CD4-positive, alpha-beta T cell (primary cell): ENCODE results near the gene GET3. TPM values are rescaled to one million over a fixed set of nuclear protein-coding genes. Genes with fewer than 3 reads are reported as not detected.
A peak's percentile ranks its signal among the peaks of the same experiment; 100 is the strongest.

Experiments used
- ATAC-seq: fragments of 200-7000 bp; cut with Tn5 transposase; one replicate; pipeline ENCODE4 v1.10.0; 2022; ENCODE audit warnings: mild to moderate bottlenecking; ENCODE audit not compliant: poor library complexity
- CTCF ChIA-PET: fragments of 350-600 bp; sonication (Branson Sonifier 250); formaldehyde crosslinking; loops from one replicate; lab custom pipeline; 2021; ENCODE audit warnings: antibody characterized with exemption, inconsistent platforms; lab: Charles Lee
- POLR2A ChIA-PET: fragments of 350-600 bp; sonication (Branson Sonifier 250); formaldehyde crosslinking; loops from one replicate; lab custom pipeline; 2021; ENCODE audit warnings: antibody characterized with exemption, inconsistent platforms; lab: Charles Lee
- DNase-seq, 14 experiments: peaks; one replicate each; pipeline ENCODE4 v3.0.0-alpha.2; 2013 to 2020; ENCODE audit warnings: mixed read lengths in 2 of 14
- H3K27ac ChIP-seq, 2 donors: one replicate each; pipeline versions ENCODE4 v1.5.1 to v1.7.0; 2013; ENCODE audit warnings: low read length in 2 of 2, low read depth in 1 of 2, mild to moderate bottlenecking in 1 of 2
- H3K27me3 ChIP-seq, 2 experiments: 1 replicate in 1 of 2; 2 replicates in 1 of 2; pipeline versions ENCODE4 v1.6.1 to v1.7.0; 2013; ENCODE audit warnings: low read length in 2 of 2, control low read depth in 1 of 2, mild to moderate bottlenecking in 1 of 2, moderate library complexity in 1 of 2; ENCODE audit not compliant: insufficient read depth in 2 of 2, control insufficient read depth in 1 of 2
- H3K36me3 ChIP-seq: one replicate; pipeline ENCODE4 v1.6.1; 2013; ENCODE audit warnings: low read length, control low read depth; ENCODE audit not compliant: insufficient read depth
- H3K4me1 ChIP-seq: one replicate; pipeline ENCODE4 v1.6.1; 2013; ENCODE audit warnings: low read length, control low read depth; ENCODE audit not compliant: insufficient read depth
- H3K4me3 ChIP-seq: one replicate; pipeline ENCODE4 v1.5.1; 2013; ENCODE audit warnings: mild to moderate bottlenecking, low read length, moderate library complexity
- H3K9me3 ChIP-seq, 2 experiments: 1 replicate in 1 of 2; 2 replicates in 1 of 2; pipeline versions ENCODE4 v1.6.1 to v1.7.0; 2013; ENCODE audit warnings: low read length in 2 of 2, mild to moderate bottlenecking in 2 of 2, control low read depth in 1 of 2, moderate library complexity in 1 of 2; ENCODE audit not compliant: control insufficient read depth in 1 of 2, insufficient read depth in 1 of 2
- H3K27ac Mint-ChIP-seq: one replicate; pipeline ENCODE4 v1.8.0; 2020; ENCODE audit warnings: mixed read lengths
- H3K27me3 Mint-ChIP-seq: one replicate; pipeline ENCODE4 v1.8.0; 2021; ENCODE audit warnings: mixed read lengths
- H3K36me3 Mint-ChIP-seq: one replicate; pipeline ENCODE4 v1.8.0; 2021; ENCODE audit warnings: low read depth, mixed read lengths
- H3K4me1 Mint-ChIP-seq: one replicate; pipeline ENCODE4 v1.8.0; 2021; ENCODE audit warnings: low read depth, mixed read lengths
- H3K4me3 Mint-ChIP-seq: one replicate; pipeline ENCODE4 v1.8.0; 2020; ENCODE audit warnings: mild to moderate bottlenecking, mixed read lengths
- H3K9me3 Mint-ChIP-seq: one replicate; pipeline ENCODE4 v1.8.0; 2020; ENCODE audit warnings: mixed read lengths
- intact Hi-C, 2 experiments: fragments of 100-400 bp; cut with DNase I in 1 of 2; cut with micrococcal nuclease in 1 of 2; formaldehyde crosslinking; loops; one replicate each; pipeline versions ENCODE4 v1.15.1 to v1.9.0; 2023 to 2025; cut with DNase I, micrococcal nuclease
- total RNA-seq, 174 experiments: library from RNA in 2 of 174; stranded (reverse) in 2 of 174; gene quantifications; one replicate each; pipeline ENCODE4 v1.2.3 and lab custom pipeline; 2021 to 2026
- TF ChIP-seq, protein P1 (sequence below): fragments of 200-600 bp; IDR thresholded peaks from one replicate; pipeline ENCODE4 v1.8.0; 2022; ENCODE audit warnings: antibody characterized with exemption, mild to moderate bottlenecking

GET3 gene
- total RNA-seq, 2 experiments from 2014 or later = 13.9 to 14.5 TPM

DNA sequence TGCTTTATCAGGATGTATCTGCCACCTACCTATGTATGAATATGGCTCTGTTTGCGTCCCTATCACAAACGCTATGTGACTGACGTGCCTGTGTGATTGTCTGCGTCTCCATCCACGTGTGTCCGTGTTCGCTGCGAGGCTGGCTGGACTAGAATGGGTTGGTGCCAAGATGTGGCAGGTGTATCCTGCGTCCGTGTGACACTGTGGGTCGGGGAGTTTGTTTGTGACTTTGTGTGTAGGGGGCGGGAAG is 44.8 kb downstream of the GET3 start:
- no peaks in the 10 kb centered on the region for H3K27me3 ChIP-seq
- H3K27me3 Mint-ChIP-seq = no peaks in the 10 kb centered on the region
- ATAC-seq = peak; percentile 75
- no peaks in the 10 kb centered on the region for H3K36me3 ChIP-seq
- POLR2A ChIA-PET = interaction anchor here (0.7 to 3.9 kb wide), 13 partner anchors 11 to 322 kb away, joined by 3 to 348 read pairs (median 4); partner anchors contain the start of genes CALR, JUNB, PRDX2 and RNASEH2A
- no peak overlapping the region for H3K27ac Mint-ChIP-seq
- H3K4me3 ChIP-seq = peak overlapping the region; percentile 61
- no peaks in the 10 kb centered on the region for H3K9me3 Mint-ChIP-seq
- peak overlapping the region; percentile 83 to 86 for H3K27ac ChIP-seq
- intact Hi-C loops = loop anchor here (1.0 to 10.0 kb wide), 3 partner anchors 11 to 371 kb away; partner anchors contain the start of genes CALR (in 1 of the 2) and FARSA (in 1 of the 2)
- H3K4me1 ChIP-seq = peaks cover 87% of the 10 kb centered on the region
- TF ChIP-seq, protein P1, sequence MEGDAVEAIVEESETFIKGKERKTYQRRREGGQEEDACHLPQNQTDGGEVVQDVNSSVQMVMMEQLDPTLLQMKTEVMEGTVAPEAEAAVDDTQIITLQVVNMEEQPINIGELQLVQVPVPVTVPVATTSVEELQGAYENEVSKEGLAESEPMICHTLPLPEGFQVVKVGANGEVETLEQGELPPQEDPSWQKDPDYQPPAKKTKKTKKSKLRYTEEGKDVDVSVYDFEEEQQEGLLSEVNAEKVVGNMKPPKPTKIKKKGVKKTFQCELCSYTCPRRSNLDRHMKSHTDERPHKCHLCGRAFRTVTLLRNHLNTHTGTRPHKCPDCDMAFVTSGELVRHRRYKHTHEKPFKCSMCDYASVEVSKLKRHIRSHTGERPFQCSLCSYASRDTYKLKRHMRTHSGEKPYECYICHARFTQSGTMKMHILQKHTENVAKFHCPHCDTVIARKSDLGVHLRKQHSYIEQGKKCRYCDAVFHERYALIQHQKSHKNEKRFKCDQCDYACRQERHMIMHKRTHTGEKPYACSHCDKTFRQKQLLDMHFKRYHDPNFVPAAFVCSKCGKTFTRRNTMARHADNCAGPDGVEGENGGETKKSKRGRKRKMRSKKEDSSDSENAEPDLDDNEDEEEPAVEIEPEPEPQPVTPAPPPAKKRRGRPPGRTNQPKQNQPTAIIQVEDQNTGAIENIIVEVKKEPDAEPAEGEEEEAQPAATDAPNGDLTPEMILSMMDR = no peak
- peaks cover 44% of the 10 kb centered on the region for H3K4me1 Mint-ChIP-seq
- peak overlapping the region; percentile 92 for H3K4me3 Mint-ChIP-seq
- peak in 2 of 14 experiments; percentile 90 to 99 for DNase-seq
- CTCF ChIA-PET = interaction anchor here (0.7 to 2.1 kb wide), 5 partner anchors 10 to 184 kb away, joined by 3 to 16 read pairs (median 10); partner anchors contain the start of genes JUNB and SYCE2
- H3K9me3 ChIP-seq = no peaks in the 10 kb centered on the region
- no peaks in the 10 kb centered on the region for H3K36me3 Mint-ChIP-seq

DNA sequence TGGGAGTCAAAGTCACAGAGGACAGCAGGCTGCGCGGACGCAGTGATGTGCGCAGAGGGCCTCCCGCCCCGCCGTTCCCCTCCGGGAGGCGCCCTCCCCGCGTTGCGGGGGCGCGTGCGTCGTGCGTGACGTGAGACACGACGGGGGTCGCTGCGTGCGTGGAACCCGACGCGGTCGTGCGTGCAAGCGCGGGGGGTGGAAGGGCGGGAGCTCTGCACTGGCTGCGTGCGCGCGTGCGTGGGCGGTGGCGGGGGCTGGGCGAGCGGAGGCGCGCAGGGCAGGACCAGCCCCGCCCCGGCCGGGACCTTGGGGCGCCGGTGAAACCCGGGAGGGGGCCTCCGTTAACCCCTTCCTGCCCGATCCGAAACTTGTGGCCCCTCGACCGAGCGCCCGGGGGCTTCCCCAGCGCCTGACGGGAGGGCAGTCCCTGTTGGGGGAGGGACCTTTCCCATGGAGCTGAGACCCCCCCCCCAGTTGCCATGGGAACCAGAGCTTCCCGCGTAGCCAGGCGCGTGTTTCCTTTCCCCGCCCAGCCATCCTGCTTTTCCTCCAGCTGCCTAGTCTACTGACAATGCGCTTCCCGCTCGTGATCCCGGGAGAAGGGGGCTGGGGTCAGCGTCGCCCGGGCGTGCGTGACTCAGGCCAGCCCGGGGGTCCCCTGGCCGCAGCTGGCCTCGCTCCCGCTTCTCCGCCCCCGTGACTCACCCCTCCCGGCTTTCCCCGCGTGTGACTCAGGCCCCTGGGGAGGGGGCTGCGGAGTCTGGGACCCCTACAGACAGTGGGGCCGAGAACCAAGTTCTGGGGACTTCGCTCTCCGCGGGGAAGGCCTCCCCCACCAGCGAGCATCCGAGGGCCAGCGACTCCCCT is 45.4 kb downstream of the GET3 start:
- Histone ChIP-seq H3K4me1 (peaks cover 83% of the 10 kb centered on the region), H3K36me3 (no peaks in the 10 kb centered on the region), H3K9me3 (no peaks in the 10 kb centered on the region), H3K27me3 (no peaks in the 10 kb centered on the region), H3K27ac (peak overlapping the region; percentile 91 to 98), H3K4me3 (peak overlapping the region; percentile 61)
- H3K36me3 Mint-ChIP-seq = no peaks in the 10 kb centered on the region
- H3K27me3 Mint-ChIP-seq = no peaks in the 10 kb centered on the region
- peak in 12 of 14 experiments; percentile 89 to 99 (median 94) for DNase-seq
- intact Hi-C loops = loop anchor here (1.0 to 10.0 kb wide), 3 partner anchors 11 to 370 kb away; partner anchors contain the start of genes CALR (in 1 of the 2) and FARSA (in 1 of the 2)
- H3K4me1 Mint-ChIP-seq = peaks cover 39% of the 10 kb centered on the region
- no peaks in the 10 kb centered on the region for H3K9me3 Mint-ChIP-seq
- TF ChIP-seq, protein P1 = no peak
- peak; percentile 54 for ATAC-seq
- H3K4me3 Mint-ChIP-seq = peak overlapping the region; percentile 92
- CTCF ChIA-PET = interaction anchor here (0.7 to 2.1 kb wide), 6 partner anchors 9 to 183 kb away, joined by 3 to 16 read pairs (median 7); partner anchors contain the start of genes JUNB and SYCE2
- POLR2A ChIA-PET = interaction anchor here (0.7 to 3.9 kb wide), 14 partner anchors 9 to 322 kb away, joined by 3 to 348 read pairs (median 4); partner anchors contain the start of genes CALR, JUNB, PRDX2 and RNASEH2A
- no peak overlapping the region for H3K27ac Mint-ChIP-seq

DNA sequence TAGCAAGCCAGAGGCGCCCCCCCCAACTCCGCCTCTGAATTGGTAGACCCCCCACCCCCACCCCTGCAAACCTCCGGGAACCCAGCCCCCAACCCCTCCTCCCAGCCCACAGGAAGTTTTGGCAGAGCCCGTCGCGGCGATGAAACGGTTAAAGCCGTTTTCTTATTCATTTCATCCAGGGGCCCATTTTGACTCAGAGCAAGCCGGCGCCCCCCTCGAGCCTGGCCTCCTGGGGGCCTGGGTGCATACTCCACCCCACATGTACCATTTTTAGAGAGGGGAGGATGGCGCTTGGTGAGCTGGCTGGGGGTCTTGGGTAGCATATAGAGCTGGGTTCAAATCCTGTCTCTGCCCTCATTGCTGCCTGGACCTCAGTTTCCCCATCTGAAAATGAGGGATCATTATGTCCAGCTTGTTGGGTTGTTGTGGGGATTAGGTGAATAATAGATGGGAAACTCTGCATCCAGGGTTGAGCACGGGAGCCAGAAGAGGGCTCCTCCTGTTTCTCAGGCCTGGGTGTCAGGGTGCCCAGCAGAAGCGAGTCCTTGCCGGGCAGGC is 46.1 kb downstream of the GET3 start:
- peaks cover 37% of the 10 kb centered on the region for H3K4me1 Mint-ChIP-seq
- DNase-seq = peak in 3 of 14 experiments; percentile 19 to 56 (median 40)

More for the DNA sequence above, 46.1 kb downstream of the GET3 start:
- Histone ChIP-seq H3K27me3 (no peaks in the 10 kb centered on the region), H3K4me3 (peak overlapping the region; percentile 61), H3K4me1 (peaks cover 78% of the 10 kb centered on the region), H3K27ac (peak overlapping the region; percentile 91 to 98), H3K9me3 (no peaks in the 10 kb centered on the region), H3K36me3 (no peaks in the 10 kb centered on the region)
- POLR2A ChIA-PET = interaction anchor here (1.3 to 3.9 kb wide), 7 partner anchors 10 to 321 kb away, joined by 3 to 348 read pairs (median 4); partner anchors contain the start of genes JUNB, RNASEH2A and TRIR
- Mint-ChIP-seq H3K27ac (no peak overlapping the region), H3K4me3 (peak overlapping the region; percentile 74), H3K27me3 (no peaks in the 10 kb centered on the region), H3K36me3 (no peaks in the 10 kb centered on the region), H3K9me3 (no peaks in the 10 kb centered on the region)
- intact Hi-C loops = loop anchor here in 1 of 2 experiments (2.0 to 10.0 kb wide), 2 partner anchors 151 to 369 kb away; partner anchors contain the start of genes CALR and FARSA
- TF ChIP-seq, protein P1 = no peak
- ATAC-seq = no peak
- CTCF ChIA-PET = interaction anchor here (1.8 to 2.1 kb wide), 2 partner anchors 10 to 13 kb away, joined by 14 to 16 read pairs; no protein-coding TSS in a partner anchor
